GM18505 (cell line): Measurements from ENCODE around the gene ZNF804B.

ENCODE experiments used
- ATAC-seq: cut with Tn5 transposase; IDR thresholded peaks from one replicate; pipeline ENCODE4 v1.9.1; 2021; ENCODE audit not compliant: unreplicated experiment
- POLR2A ChIP-seq: IDR thresholded peaks from 4 replicates; pipeline ENCODE4 v1.6.1; 2011; ENCODE audit warnings: borderline replicate concordance; ENCODE audit not compliant: insufficient read depth, insufficient read length; ENCODE audit errors: extremely low read depth

ZNF804B gene

DNA sequence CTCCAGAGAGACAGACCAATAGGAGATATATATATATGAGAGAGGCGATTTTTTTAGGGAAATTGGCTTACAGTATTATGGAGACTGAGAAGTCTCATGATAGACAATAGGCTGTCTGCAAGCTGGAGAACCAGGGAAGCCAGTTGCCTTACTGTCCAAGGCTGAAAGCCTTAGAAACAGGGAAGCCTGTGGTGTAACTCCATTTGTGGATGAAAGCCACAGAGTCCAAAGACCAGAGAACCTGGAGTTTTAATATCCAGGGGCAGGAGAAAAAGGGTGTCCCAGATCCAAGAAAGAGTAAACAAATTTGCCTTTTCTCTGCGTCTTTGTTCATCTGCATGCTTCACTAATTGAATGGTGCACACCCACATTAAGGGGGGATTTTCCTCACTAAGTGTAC, 107.7 kb downstream of the ZNF804B start:
- ATAC-seq = no peak
- no peak for TF ChIP-seq POLR2A

DNA sequence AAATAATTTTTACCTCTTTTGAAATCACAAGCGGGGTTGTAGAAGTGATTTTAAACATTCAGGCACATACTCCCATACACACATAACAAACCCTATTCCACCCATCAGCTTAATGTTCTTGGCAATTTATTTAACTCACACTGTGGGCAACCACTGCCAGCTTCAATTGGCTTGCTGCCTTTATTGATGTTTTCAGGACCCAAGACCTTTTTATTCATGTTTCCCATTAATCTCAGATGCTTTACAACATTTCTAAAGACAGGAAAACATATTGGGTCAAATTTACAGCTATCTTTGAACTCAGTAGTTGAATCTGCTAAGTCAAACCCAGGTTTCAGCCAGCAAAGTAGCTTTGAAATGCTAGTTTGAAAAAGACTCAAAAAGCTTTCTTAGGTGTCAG, 109.0 kb downstream of the ZNF804B start:
- no peak for ATAC-seq
- no peak for TF ChIP-seq POLR2A

DNA sequence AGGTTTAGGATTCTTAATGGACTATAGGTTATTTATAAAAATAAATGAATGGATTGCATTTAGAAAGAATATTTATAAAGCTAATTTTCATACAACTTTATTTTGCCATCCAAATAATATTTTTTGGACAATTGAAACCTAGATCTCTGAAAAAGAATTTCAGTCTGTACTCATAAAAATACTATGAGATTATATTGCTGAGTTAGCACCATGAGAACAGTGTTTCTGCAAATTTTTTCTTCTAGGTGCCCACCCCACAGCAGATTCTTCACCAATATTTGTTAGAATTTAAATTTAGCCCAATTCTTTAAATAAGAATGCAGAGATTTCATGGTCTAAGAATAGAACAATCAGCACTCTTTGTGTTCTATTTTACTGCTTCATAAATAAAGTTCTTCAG, 121.6 kb downstream of the ZNF804B start:
- no peak for ATAC-seq
- TF ChIP-seq POLR2A = no peak

DNA sequence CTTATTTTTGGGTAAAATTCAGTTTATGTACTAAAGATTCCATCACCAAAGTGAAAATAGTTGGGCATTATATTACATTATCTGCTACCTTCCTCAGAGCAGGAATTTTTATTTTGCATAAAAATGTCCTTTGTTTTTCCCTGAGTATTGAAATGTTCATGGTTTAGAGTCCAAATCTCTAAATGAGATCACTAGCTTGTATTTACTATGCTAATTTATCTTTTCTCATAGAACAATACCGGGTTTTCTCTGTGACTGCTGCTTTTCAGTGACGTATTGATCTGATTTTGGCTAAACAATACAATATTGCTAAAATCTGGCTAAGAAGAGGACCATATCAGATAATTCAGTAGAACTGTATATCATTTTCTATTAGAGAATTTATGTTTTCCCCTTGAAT, 125.6 kb downstream of the ZNF804B start:
- TF ChIP-seq POLR2A = no peak
- ATAC-seq = no peak

DNA sequence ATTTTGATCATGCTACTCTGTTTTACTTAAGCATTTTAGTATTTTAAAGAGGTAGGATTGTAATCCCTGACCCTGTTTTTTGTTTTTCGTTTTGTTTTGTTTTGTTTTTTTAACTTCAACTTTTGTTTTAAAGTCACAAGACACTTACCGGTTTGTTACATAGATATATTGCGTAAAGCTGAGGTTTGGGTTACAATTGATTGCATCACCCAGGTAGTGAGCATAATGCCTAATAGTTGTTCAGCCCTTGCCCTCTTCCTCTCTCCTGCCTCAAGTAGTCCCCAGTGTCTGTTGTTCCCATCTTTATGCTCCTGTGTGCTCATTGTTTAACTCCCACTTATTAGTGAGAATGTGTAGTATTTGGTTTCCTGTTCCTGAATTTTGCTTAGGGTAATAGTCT, 129.2 kb downstream of the ZNF804B start:
- ATAC-seq = no peak
- no peak for TF ChIP-seq POLR2A

DNA sequence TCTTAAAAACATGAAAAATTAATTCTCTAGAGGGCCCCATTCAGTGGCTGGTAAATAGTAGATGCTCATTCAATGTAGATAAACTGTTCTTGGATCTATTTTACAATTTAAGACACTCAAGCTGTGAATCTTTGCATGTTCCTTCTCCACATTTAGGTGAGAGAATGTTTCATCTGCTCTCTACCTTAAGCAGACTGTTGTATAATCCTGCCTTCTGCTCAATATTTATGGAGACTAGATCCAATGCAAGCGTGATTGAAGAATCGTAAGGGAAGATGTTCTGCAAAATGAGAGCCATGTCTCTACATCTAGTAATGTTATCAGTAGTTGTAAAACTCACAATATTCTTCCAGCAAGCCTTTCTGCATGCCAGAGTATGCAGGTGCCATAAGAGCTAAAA, 151.0 kb downstream of the ZNF804B start:
- TF ChIP-seq POLR2A = no peak
- ATAC-seq = no peak

DNA sequence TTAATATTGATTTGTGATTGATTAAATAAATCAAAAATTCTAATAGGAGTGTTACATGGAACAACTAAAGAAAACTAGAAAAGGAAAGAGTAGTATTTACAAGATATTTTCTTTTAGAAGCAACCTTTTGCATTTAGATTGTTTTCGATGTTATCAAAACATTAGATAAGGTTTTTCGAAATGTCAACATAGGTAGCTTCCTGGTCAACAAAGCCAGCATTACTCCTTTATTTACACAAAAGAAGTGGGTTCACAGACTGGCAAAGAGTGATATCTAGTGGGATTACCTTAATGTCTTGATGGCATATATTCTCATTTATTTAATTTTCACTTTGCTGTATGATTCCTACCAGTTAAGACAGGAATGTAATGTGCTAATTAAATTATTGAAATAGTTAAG, 153.4 kb downstream of the ZNF804B start:
- no peak for TF ChIP-seq POLR2A

DNA sequence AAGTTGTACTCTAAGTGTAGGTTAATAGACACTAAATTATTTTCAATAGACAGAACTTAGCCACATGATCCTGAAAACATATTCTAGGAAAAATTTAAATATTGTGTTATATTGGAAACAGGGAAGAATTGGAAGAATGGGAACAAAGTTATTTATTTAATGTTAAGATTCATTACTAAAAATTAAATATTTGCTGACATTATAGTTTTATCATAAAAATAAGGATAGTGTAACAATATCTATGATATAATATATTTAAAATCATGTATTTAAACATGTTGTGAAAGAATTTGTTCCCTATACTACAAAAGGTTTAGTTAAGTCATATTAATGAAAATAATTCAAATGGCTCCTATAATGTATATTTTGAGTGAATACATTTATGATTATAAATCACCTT, 156.1 kb downstream of the ZNF804B start:
- ATAC-seq = no peak
- TF ChIP-seq POLR2A = no peak

More for the DNA sequence above, 153.4 kb downstream of the ZNF804B start:
- ATAC-seq = no peak

DNA sequence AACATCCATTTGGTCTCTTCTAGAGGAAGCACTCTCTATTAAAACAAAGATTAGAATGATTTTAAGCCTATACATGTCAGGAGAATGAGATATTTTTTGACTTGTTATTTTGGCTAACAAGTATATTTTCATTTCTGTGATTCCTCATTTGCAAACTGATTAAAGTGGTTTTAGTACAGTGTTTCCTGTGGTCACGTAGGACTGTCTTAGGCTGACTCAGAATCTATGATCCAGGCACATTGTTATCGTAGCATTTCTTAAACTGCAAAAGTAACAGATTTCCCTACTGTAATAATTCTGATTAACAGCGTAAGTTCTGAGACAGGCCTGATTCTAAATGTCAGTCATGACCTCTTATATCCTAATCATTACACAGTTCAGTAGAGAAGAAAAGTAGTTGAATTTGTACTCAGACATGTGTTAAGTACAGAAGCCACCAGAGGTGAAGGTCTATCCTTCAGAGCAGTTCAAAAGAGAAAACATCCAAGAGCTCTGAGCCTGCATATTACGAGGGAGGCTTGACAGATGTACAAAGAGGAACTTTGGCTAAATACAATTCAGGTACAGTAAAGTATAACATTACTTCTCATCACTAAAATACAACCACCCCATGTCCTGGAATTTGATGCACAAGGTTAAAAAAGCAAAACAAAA, 160.1 kb downstream of the ZNF804B start:
- no peak for TF ChIP-seq POLR2A
- no peak for ATAC-seq

DNA sequence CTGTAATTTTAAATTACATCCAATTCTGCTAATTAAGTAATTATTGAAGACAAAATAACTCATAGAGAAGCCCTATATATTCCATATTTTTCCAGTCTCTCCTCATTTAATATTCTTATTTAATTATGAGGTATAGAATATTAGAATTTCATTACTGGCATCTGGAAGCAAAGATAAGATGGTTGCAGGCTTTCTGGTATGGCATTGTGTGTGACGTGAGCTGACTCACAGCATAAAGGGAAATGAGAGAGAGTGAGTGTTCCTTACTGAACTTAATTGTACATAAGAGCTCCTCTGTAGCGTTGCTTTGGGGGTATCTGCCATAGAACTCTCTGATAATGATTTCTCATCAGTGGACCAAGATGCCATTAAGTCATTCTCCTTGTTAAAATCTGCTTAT, 163.4 kb downstream of the ZNF804B start:
- no peak for ATAC-seq
- TF ChIP-seq POLR2A = no peak

DNA sequence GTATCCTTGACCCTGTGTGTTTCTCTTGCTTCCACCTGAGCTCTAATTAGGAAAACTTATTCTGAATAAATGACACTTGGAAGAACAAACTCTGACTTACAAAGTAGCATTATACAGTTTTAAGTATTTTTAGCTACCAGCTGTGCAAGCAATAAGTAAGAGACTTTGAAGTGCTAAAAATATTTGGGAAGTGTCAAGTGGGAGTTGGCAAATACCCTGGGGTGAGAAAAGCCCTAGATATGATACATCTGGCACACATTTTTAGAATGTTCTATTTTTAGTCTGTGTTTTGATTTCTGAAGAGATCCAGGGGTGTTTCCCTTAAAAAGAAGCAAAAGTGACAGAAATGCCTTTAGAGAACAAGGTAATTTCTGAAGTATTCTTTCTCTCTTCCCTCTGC, 168.8 kb downstream of the ZNF804B start:
- no peak for ATAC-seq
- TF ChIP-seq POLR2A = no peak

DNA sequence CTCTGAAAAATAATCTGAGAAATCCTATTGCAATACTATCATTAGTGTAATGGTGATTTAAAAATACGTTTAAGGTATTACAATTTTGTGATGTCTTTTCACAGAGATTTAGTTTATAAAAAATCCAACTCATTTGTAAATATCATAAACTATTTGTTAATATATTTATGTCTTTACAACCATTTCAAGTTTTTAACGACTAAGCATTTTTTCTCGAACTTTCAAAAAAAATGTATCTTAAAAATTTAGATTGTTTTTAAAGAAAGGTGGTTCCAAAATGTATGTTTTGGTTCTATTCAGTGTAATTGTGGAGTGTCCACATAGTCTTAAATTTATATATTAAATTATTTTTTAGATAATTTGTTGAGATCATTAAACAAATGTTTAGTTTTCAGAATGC, 170.2 kb downstream of the ZNF804B start:
- no peak for TF ChIP-seq POLR2A
- no peak for ATAC-seq

DNA sequence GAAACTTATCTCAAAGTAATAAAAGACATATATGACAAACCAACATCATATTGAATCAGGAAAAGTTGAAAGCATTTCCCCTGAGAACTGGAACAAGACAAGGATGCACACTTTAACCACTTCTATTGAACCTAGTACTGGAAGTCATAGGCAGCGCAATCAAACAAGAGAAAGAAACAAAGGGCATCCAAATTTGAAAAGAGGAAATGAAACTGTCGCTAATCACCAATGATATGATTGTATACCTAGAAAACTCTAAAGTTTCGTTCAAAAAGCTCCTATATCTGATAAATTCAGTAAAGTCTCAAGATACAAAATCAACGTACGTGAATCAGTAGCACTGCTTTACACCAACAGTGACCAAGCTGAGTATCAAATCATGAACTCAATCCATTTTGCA, 173.8 kb downstream of the ZNF804B start:
- ATAC-seq = no peak
- no peak for TF ChIP-seq POLR2A

DNA sequence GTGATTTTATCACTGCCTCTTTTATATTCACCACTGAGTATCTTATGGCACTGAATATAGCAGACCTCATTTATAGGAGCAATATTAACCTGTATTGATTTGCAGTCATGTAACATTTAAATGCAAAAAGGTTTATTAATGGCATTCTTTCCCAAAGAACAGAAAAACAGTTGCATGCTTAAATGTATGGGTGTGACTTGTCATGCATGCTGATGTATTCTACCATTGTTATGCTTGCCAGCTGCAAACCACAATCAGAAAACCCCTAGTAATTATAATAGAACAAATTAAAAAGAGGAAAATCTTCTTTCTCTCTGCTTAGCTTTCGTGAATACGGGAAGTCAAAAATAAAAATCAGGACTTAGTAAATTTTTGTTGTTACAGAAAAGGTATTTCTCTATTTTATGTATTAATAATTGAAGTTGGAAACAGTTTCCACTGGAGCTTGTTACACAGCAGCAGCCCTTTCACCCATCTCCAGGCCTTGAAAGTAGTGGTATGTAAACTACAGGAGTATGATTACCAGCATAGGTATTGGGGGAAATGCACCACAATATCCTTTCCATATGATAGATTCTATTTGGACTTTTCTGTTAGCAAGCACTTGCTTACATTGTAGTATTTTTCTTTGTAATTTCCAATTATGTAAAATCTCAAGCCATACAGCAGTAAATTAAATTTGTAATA, 183.5 kb downstream of the ZNF804B start:
- no peak for ATAC-seq
- no peak for TF ChIP-seq POLR2A
